Gastroesophageal sphincter (tissue), 3 donors: ENCODE data around the gene PPP2R2B.

Source experiments
- POLR2AphosphoS5 ChIP-seq: sonication (generic); formaldehyde crosslinking; IDR thresholded peaks from one replicate; pipeline ENCODE4 v1.6.1; 2017; ENCODE audit warnings: antibody characterized with exemption
- TF ChIP-seq, protein P1 (sequence below), 4 experiments: fragments of 200-600 bp in 2 of 4; fragments of 450-650 bp in 2 of 4; sonication (generic) in 1 of 4; IDR thresholded peaks; one replicate each; pipeline ENCODE4 v1.5.1; 2017 to 2019; ENCODE audit warnings: antibody characterized with exemption in 4 of 4, mild to moderate bottlenecking in 2 of 4, moderate library complexity in 2 of 4

GRCh38 chr5:146816775-146817387 lies 61.7 kb downstream of the PPP2R2B start:
- TF ChIP-seq POLR2AphosphoS5 = no peak
- TF ChIP-seq, protein P1, sequence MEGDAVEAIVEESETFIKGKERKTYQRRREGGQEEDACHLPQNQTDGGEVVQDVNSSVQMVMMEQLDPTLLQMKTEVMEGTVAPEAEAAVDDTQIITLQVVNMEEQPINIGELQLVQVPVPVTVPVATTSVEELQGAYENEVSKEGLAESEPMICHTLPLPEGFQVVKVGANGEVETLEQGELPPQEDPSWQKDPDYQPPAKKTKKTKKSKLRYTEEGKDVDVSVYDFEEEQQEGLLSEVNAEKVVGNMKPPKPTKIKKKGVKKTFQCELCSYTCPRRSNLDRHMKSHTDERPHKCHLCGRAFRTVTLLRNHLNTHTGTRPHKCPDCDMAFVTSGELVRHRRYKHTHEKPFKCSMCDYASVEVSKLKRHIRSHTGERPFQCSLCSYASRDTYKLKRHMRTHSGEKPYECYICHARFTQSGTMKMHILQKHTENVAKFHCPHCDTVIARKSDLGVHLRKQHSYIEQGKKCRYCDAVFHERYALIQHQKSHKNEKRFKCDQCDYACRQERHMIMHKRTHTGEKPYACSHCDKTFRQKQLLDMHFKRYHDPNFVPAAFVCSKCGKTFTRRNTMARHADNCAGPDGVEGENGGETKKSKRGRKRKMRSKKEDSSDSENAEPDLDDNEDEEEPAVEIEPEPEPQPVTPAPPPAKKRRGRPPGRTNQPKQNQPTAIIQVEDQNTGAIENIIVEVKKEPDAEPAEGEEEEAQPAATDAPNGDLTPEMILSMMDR (IDR thresholded peaks at IDR 0.05) = no peak
